Measurements from ENCODE around the gene SUGP2. TPM values are rescaled to one million over a fixed set of nuclear protein-coding genes. Genes with fewer than 3 reads are reported as not detected.
"Not testable (repeated sequence)": the region's sequence is repeated elsewhere in the genome, so short reads cannot be mapped to it uniquely, and the experiment has no call there.

The SUGP2 gene
- total RNA-seq, 1 donor from 2014 or later: 24.8 TPM

DNA sequence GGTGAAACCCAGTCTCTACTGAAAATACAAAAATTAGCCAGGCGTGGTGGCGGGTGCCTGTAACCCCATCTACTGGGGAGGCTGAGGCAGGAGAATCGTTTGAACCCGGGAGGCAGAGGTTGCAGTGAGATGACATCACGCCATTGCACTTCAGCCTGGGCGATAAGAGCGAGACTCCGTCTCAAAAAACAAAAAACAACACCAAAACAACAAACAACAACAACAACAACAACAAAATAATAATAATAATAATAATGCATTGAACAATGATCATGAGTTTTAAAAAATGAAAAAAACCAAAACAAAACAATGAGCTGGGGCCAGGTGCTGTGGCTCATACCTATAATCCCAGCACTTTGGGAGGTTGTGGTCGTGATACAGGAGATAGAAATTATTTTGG lies 69.2 kb downstream of the SUGP2 start:
- DNase-seq (ENCODE audit: low read depth): no peak
- TF ChIP-seq, protein P1, sequence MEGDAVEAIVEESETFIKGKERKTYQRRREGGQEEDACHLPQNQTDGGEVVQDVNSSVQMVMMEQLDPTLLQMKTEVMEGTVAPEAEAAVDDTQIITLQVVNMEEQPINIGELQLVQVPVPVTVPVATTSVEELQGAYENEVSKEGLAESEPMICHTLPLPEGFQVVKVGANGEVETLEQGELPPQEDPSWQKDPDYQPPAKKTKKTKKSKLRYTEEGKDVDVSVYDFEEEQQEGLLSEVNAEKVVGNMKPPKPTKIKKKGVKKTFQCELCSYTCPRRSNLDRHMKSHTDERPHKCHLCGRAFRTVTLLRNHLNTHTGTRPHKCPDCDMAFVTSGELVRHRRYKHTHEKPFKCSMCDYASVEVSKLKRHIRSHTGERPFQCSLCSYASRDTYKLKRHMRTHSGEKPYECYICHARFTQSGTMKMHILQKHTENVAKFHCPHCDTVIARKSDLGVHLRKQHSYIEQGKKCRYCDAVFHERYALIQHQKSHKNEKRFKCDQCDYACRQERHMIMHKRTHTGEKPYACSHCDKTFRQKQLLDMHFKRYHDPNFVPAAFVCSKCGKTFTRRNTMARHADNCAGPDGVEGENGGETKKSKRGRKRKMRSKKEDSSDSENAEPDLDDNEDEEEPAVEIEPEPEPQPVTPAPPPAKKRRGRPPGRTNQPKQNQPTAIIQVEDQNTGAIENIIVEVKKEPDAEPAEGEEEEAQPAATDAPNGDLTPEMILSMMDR (conservative IDR thresholded peaks at IDR 0.05; ENCODE audit: low read depth, low read length): no peak
- no peak overlapping the region for H3K4me3 ChIP-seq (ENCODE audit: low read depth, low read length)

DNA sequence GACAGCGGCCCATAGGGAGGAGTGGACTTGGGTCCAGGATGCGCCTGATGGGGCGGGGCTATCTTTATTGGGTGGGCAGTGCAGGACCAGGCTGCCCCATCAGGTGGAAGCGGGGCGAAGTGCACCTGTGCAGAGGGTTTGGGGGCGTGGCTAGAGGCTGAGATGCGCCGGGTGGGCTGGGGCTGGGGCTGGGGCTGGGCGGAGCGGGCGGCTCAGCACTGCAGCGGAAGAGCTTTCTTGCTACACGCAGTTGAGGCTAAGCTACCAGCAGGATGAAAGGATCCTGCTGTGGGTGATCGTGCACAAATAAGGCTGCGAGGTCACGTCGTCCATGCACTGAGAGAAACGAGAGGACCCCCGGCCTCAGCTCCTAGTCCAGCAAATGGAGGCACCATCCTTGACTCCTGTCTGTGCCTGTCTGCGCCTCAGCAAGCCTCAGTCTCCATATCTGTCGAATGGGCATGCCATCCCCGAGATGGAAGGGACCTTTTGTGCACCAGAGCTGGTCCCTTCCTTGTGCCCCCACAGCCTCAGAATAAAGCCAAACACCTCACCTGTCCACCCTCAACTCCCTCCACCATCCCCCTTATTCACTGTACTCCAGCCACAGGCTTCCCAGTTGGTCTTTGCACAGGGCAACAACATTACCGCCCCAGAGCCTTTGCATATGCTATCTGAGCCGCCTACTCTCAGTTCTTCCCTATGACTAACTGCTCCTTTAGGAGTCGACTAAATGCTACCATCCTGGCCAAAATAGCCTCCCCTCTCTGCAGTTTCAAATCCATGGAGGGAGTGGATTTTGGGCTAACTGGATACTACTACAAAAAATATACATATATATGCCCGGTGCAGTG lies 71.3 kb downstream of the SUGP2 start:
- no peak overlapping the region for H3K4me3 ChIP-seq (ENCODE audit: low read depth, low read length)

DNA sequence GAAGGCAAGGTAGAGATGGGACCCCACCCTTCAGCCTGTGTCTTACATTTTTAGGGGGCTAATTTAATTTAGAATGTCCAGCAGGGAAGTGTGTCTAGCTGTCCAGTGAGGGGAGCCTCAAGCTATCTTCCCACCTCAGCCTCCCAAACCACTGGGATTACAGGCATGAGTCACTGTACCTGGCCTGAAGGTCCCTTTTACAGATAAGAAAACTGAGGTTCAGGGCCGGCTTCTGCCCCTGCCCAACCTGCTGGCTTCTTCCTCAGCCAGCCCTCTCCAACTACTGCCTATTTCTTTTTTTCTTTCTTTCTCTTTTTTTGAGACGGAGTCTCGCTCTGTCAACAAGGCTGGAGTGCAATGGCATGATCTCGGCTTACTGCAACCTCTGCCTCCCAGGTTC lies 72.9 kb downstream of the SUGP2 start:
- H3K4me3 ChIP-seq (ENCODE audit: low read depth, low read length): no peak overlapping the region
- no peak for DNase-seq (ENCODE audit: low read depth)
- TF ChIP-seq, protein P1 (conservative IDR thresholded peaks at IDR 0.05; ENCODE audit: low read depth, low read length): no peak

More for the DNA sequence above, 71.3 kb downstream of the SUGP2 start:
- TF ChIP-seq, protein P1 (conservative IDR thresholded peaks at IDR 0.05; ENCODE audit: low read depth, low read length): no peak
- no peak for DNase-seq (ENCODE audit: low read depth)

- H3K4me3 ChIP-seq (ENCODE audit: low read depth, low read length): no peak overlapping the region
- DNase-seq (ENCODE audit: low read depth): no peak
- TF ChIP-seq, protein P1 (conservative IDR thresholded peaks at IDR 0.05; ENCODE audit: low read depth, low read length): no peak
These were observed 78.3 kb downstream of the SUGP2 start for GRCh38 chr19:18955042-18955441.

- TF ChIP-seq, protein P1 (conservative IDR thresholded peaks at IDR 0.05; ENCODE audit: low read depth, low read length): no peak
- H3K4me3 ChIP-seq (ENCODE audit: low read depth, low read length): no peak overlapping the region
These were observed 79.2 kb downstream of the SUGP2 start for GRCh38 chr19:18954094-18954493.

GRCh38 chr19:18952364-18953003 lies 80.8 kb downstream of the SUGP2 start:
- not testable (repeated sequence) for DNase-seq (ENCODE audit: low read depth); H3K4me3 ChIP-seq (ENCODE audit: low read depth, low read length)

More at GRCh38 chr19:18954094-18954493, 79.2 kb downstream of the SUGP2 start:
- no peak for DNase-seq (ENCODE audit: low read depth)

- TF ChIP-seq, protein P1 (conservative IDR thresholded peaks at IDR 0.05; ENCODE audit: low read depth, low read length): no peak
- DNase-seq (ENCODE audit: low read depth): no peak
- no peak overlapping the region for H3K4me3 ChIP-seq (ENCODE audit: low read depth, low read length)
These were observed 81.5 kb downstream of the SUGP2 start for GRCh38 chr19:18951721-18952281.
